Uterus (tissue), 2 donors: ENCODE results near the gene TOLLIP.

Source experiments
- POLR2A ChIP-seq, 2 donors: fragments of 450-650 bp; IDR thresholded peaks; one replicate each; pipeline ENCODE4 v1.6.1; 2016; ENCODE audit warnings: antibody characterized with exemption in 2 of 2, mild to moderate bottlenecking in 1 of 2, moderate library complexity in 1 of 2
- TF ChIP-seq, protein P1 (sequence below), 4 experiments: fragments of 200-600 bp in 2 of 4; fragments of 450-650 bp in 2 of 4; sonication (generic) in 2 of 4; IDR thresholded peaks; one replicate each; pipeline ENCODE4 v1.5.1; 2016 to 2019; ENCODE audit warnings: antibody characterized with exemption in 4 of 4, mild to moderate bottlenecking in 2 of 4, moderate library complexity in 1 of 4

DNA sequence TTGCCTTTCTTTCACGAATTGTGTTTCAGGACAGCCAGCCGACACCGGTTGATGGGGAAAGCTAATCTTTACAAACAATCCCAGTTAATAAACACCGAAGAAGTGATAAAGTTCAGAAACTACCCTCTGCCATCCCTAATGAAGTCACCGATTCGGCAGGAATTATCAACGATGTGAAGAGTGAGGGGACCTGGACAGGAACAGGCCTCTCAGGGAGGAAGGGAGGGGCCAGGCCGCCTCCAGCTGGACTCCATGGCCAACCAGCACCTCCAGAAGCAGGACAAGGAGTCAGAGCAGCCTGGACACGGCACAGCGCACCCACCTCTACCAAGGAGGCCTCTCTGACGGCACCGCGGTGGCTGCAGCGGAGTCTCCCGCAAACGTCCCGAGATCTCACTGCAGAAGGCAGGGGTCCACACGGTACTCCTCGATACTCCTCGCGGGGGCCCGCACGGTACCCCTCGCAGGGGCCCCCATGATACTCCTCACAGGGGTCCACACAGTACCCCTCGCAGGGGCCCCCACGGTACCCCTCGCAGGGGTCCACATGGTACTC, 3.9 kb downstream of the TOLLIP start:
- TF ChIP-seq POLR2A (IDR thresholded peaks at IDR 0.05), result no peak
- TF ChIP-seq, protein P1, sequence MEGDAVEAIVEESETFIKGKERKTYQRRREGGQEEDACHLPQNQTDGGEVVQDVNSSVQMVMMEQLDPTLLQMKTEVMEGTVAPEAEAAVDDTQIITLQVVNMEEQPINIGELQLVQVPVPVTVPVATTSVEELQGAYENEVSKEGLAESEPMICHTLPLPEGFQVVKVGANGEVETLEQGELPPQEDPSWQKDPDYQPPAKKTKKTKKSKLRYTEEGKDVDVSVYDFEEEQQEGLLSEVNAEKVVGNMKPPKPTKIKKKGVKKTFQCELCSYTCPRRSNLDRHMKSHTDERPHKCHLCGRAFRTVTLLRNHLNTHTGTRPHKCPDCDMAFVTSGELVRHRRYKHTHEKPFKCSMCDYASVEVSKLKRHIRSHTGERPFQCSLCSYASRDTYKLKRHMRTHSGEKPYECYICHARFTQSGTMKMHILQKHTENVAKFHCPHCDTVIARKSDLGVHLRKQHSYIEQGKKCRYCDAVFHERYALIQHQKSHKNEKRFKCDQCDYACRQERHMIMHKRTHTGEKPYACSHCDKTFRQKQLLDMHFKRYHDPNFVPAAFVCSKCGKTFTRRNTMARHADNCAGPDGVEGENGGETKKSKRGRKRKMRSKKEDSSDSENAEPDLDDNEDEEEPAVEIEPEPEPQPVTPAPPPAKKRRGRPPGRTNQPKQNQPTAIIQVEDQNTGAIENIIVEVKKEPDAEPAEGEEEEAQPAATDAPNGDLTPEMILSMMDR (IDR thresholded peaks at IDR 0.05), result no peak
